Tibial artery (tissue), 4 donors: Measurements from ENCODE around the gene IGDCC3.

Source experiments
- DNase-seq, 2 donors: peaks; one replicate each; pipeline ENCODE4 v3.0.0-alpha.2; 2019
- H3K27ac ChIP-seq, 2 donors: fragments of 200-600 bp; sonication (generic) in 1 of 2; 1 replicate in 1 of 2; 2 replicates in 1 of 2; pipeline ENCODE4 v1.5.1; 2018 to 2019; ENCODE audit warnings: mild to moderate bottlenecking in 1 of 2
- H3K27me3 ChIP-seq, 2 donors: fragments of 200-600 bp; sonication (generic) in 1 of 2; one replicate each; pipeline versions ENCODE4 v1.5.1 to v1.6.0; 2016 to 2019
- H3K36me3 ChIP-seq, 3 donors: fragments of 200-600 bp; sonication (generic) in 2 of 3; one replicate each; pipeline ENCODE4 v1.5.1; 2016 to 2019; ENCODE audit warnings: mild to moderate bottlenecking in 2 of 3
- H3K4me1 ChIP-seq, 4 donors: fragments of 200-600 bp; sonication (generic) in 2 of 4; 1 replicate in 3 of 4; 2 replicates in 1 of 4; pipeline ENCODE4 v1.5.1; 2016 to 2019
- H3K4me3 ChIP-seq, 2 donors: fragments of 200-600 bp; sonication (generic) in 1 of 2; 1 replicate in 1 of 2; 2 replicates in 1 of 2; pipeline ENCODE4 v1.5.1; 2018 to 2019; ENCODE audit warnings: mild to moderate bottlenecking in 2 of 2
- H3K9me3 ChIP-seq, 3 donors: fragments of 200-600 bp; sonication (generic) in 1 of 3; one replicate each; pipeline ENCODE4 v1.5.1; 2016 to 2019
- CTCF ChIP-seq, 2 experiments: fragments of 200-600 bp in 1 of 2; fragments of 450-650 bp in 1 of 2; IDR thresholded peaks; one replicate each; pipeline ENCODE4 v1.5.1; 2017 to 2019; ENCODE audit warnings: antibody characterized with exemption in 2 of 2, mild to moderate bottlenecking in 1 of 2, moderate library complexity in 1 of 2
- intact Hi-C: fragments of 100-400 bp; cut with DNase I; formaldehyde crosslinking; loops from one replicate; pipeline ENCODE4 v1.15.0; 2023; ENCODE audit warnings: low total_unique reads

Gene IGDCC3

DNA sequence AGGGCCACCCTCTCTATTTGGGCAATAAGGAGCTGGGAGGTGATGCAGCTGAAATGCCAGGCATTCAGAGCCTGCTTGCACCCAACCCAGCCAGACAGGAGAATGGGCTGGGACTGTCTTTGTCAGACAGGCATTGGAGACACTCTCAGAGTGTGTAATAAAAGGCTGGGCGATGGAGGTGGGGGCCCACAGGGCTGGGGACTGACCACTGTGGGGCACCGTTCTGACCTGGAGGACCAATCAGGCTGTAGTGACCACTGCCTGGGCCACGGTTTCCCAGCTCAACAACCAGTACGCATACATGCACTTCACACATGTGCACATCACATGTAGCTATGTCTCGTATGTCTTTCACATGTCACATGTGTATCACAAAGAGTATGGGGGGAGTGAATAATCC is 5.7 kb upstream of the IGDCC3 start:
- TF ChIP-seq CTCF (IDR thresholded peaks at IDR 0.05), result no peak
- intact Hi-C loops, result no loop called here

DNA sequence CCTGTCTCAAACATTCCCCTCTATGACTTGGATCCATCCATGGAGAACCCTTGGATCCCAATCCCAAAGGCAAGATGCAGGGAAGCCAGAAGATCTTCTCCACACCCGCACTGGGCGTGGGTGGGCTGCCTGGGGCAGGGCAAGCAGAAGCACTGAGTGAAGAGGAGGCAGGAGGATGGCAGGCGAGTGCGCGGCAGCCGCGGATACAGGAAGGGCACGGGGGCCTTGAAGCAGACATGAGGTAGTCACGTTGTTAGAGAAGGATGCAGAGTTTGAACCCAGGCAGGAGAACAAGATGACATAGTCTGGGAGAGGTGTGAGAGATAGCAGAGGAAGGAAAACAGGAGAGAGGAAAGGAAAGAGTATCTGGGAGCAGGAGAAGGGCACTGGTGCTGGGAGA is 5.1 kb upstream of the IGDCC3 start:
- TF ChIP-seq CTCF (IDR thresholded peaks at IDR 0.05), result no peak
- Histone ChIP-seq H3K36me3 (no peaks in the 10 kb centered on the region), H3K9me3 (no peaks in the 10 kb centered on the region), H3K4me1 (peaks cover 6 to 25% (median 21%) of the 10 kb centered on the region in 4 donors), H3K27ac (no peak overlapping the region), H3K27me3 (peaks cover 0 to 27% of the 10 kb centered on the region in 2 donors), H3K4me3 (no peak overlapping the region)
- DNase-seq, result no peak
- intact Hi-C loops, result no loop called here

More for the DNA sequence above, 5.7 kb upstream of the IGDCC3 start:
- Histone ChIP-seq H3K27me3 (peaks cover 0 to 22% of the 10 kb centered on the region in 2 donors), H3K4me1 (peaks cover 6 to 20% (median 16%) of the 10 kb centered on the region in 4 donors), H3K36me3 (no peaks in the 10 kb centered on the region), H3K9me3 (no peaks in the 10 kb centered on the region), H3K4me3 (no peak overlapping the region), H3K27ac (no peak overlapping the region)
- no peak for DNase-seq

GRCh38 chr15:65382146-65382491 is 4.3 kb upstream of the IGDCC3 start:
- peaks cover 6 to 32% (median 25%) of the 10 kb centered on the region in 4 donors for H3K4me1 ChIP-seq
- H3K4me3 ChIP-seq, result no peak overlapping the region
- H3K27me3 ChIP-seq, result peaks cover 0 to 30% of the 10 kb centered on the region in 2 donors
- H3K9me3 ChIP-seq, result no peaks in the 10 kb centered on the region
- H3K36me3 ChIP-seq, result no peaks in the 10 kb centered on the region
- intact Hi-C loops, result no loop called here
- TF ChIP-seq CTCF (IDR thresholded peaks at IDR 0.05), result no peak
- no peak overlapping the region for H3K27ac ChIP-seq
- DNase-seq, result no peak

DNA sequence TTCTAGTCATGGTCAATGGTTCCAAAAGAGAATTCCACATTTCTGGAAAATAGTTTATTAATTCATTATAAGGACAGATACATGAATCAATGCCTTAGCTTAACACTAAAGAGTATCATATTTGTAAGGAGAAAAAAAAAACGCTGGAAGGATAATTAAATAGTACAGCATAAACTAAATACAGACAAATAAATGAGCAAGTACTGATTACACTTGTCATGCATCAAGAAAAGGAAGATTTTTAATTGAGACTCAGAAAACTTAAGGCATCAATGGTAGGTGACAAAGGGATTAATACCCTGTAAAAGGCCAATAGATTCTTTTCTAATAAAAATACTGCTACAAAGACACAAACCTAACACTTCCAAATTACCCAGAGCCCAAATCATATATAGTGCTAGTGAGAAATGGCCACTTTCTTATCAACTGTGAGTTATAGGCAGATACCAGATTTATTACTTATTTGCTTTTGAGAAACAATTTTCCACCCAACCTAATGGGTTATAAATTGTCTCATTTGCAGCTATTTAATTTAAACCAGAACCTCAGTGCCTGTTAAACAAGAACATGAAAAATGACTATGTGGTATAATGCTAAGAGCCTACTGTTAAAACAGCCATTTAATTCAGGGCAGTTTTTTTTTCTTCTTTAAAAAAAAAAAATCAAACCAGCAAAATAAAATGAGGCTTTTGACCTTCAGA is 3.8 kb upstream of the IGDCC3 start:
- no peak for DNase-seq

GRCh38 chr15:65379986-65380385 is 2.2 kb upstream of the IGDCC3 start:
- intact Hi-C loops, result no loop called here
- Histone ChIP-seq H3K9me3 (no peaks in the 10 kb centered on the region), H3K4me3 (no peak overlapping the region), H3K27ac (no peak overlapping the region), H3K27me3 (peaks cover 0 to 51% of the 10 kb centered on the region in 2 donors), H3K36me3 (no peaks in the 10 kb centered on the region), H3K4me1 (peaks cover 3 to 28% (median 22%) of the 10 kb centered on the region in 4 donors)
- no peak for DNase-seq
- no peak for TF ChIP-seq CTCF (IDR thresholded peaks at IDR 0.05)

More for the DNA sequence above, 3.8 kb upstream of the IGDCC3 start:
- Histone ChIP-seq H3K27me3 (peaks cover 0 to 35% of the 10 kb centered on the region in 2 donors), H3K36me3 (no peaks in the 10 kb centered on the region), H3K9me3 (no peaks in the 10 kb centered on the region), H3K4me1 (peaks cover 6 to 37% (median 30%) of the 10 kb centered on the region in 4 donors), H3K27ac (no peak overlapping the region), H3K4me3 (no peak overlapping the region)
- intact Hi-C loops, result no loop called here
- no peak for TF ChIP-seq CTCF (IDR thresholded peaks at IDR 0.05)
